HG02798 (cell line): Measurements from ENCODE around the gene SPOCK2.

Source experiments
- ATAC-seq: cut with Tn5 transposase; IDR thresholded peaks from one replicate; pipeline ENCODE4 v1.9.1; 2021; ENCODE audit warnings: mild to moderate bottlenecking; ENCODE audit not compliant: unreplicated experiment, poor library complexity

SPOCK2 gene

DNA sequence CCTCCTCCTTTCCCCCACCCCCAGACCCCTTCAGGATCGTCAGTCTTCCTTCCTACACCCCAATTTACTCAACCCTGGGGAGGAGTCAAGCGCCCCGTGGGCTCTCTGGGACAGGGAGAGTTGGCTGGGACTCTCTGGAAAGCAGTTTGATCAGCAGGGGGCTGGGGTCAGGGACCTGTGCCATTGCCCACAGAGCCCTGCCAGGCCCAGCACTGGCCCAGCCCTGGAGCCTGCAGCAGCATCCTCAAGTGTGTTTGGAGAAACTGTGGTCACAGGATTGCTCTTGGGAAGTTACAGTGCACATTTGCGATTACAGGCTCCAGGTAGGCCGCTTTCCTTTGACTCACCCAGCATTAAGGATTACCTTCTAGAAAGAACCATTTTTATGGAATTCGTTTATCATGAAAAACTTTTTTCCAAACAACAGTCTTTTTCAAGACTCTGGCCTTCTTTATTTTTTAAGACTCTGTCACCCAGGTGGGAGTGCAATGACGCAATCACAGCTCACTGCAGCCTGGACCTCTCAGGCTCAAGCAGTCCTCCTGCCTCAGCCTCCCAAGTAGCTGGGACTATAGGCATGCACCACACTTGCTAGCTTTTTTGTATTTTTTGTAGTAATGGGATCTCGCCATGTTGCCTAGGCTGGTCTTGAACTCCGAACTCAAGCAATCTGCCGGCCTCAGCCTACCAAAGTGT lies 73.4 kb downstream of the SPOCK2 start:
- ATAC-seq: no peak

DNA sequence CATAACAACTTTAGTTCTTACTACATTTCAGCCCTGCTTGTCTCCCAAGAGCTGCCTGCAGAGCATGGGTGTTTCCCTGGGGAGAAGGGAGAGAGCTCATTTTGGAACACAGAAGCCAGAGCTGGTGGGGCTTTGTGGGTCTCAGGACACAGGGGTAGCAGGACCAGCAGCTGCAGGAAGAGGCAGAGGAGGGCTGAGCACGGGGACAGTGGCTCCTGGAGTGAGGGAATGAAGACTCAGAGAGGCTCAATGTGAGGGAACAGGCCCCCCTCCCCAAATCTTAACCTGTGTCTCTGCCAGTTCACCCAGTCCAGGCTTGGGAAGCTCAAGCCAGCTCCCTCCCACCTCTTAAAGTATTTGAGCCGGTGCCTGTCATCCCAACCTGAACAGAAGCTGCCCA lies 74.2 kb downstream of the SPOCK2 start:
- no peak for ATAC-seq

GRCh38 chr10:72013202-72013945 lies 75.0 kb downstream of the SPOCK2 start:
- no peak for ATAC-seq

DNA sequence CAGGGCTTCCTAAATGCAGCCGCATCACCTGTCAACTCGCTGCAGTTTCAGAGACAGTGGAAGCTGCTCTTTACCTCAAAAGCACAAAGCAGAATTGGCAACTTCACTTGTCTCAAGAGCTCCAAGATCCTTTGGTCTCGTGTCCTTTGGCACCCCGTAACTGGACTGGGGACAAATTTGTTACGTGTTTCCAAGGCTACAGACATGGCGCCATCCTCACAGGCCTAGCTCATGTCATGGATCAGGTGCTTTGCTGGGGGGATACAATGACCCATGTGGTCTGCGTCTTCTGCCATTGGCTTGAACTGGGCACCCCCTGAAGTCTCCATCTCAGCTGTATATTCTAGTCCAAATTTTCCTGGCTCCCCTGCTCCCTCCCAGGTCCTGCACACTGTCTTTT lies 75.6 kb downstream of the SPOCK2 start:
- ATAC-seq: no peak

DNA sequence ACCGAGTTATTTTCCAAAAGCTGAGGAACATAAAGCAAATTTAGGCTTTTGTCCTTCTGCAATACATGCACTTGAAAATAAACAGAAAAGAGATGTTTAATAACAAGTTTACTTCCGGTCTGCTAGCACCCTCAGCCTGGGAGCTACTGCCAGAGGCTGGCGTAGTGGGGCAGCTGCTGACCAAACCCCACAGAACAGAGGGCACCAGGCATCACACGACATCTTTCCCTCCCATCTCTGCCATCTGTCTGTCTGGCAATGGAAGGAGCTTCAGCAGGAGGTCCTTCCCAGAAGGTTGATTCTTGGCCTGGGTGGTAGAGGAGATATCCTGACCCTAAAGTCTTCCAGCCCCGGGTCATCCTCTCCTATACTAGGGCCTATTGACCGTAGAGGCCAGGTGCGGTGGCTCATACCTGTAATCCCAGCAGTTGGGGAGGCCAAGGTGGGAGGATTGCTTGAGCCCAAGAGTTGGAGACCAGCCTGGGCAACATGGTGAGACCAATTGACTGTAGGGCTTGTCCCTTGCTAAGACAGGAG lies 76.3 kb downstream of the SPOCK2 start:
- no peak for ATAC-seq

GRCh38 chr10:72011468-72011867 lies 76.9 kb downstream of the SPOCK2 start:
- ATAC-seq: no peak

- no peak for ATAC-seq
These were observed 77.3 kb downstream of the SPOCK2 start for GRCh38 chr10:72011016-72011415.

DNA sequence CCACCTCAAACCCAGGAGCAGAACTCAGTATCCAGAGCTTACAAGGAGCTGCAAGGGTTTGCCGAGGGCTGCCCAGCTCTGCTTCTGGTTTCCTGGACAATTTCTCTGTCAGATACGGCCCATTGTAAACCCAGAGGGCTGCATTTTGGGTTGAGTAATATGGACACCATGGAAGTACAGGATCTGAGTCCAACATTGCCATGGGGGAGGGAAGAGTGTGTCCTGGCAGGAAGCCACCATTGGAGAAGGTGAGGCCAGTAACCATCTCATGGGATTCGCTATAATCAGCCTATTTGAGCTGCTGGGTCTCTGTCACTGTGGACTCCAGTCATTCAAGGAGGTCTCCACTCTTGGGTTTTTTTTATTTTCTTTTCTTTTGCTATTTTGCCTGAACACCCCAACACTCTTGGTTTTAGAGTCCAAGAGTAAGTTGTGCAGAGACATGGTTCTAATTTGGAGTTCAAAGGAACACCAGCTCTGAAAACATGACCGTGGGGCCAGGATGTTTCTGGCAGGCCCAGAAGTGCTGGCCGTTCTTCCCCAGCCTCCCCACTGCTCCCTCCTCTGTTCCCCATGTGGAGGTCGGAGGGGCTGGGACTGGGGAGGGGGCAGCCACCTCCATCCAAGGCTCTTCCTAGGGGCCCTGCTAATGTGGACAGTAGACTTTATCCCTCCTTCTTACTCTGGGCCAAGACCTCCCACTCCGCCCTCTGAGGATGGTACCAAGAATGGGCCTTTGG lies 77.9 kb downstream of the SPOCK2 start:
- ATAC-seq: no peak

DNA sequence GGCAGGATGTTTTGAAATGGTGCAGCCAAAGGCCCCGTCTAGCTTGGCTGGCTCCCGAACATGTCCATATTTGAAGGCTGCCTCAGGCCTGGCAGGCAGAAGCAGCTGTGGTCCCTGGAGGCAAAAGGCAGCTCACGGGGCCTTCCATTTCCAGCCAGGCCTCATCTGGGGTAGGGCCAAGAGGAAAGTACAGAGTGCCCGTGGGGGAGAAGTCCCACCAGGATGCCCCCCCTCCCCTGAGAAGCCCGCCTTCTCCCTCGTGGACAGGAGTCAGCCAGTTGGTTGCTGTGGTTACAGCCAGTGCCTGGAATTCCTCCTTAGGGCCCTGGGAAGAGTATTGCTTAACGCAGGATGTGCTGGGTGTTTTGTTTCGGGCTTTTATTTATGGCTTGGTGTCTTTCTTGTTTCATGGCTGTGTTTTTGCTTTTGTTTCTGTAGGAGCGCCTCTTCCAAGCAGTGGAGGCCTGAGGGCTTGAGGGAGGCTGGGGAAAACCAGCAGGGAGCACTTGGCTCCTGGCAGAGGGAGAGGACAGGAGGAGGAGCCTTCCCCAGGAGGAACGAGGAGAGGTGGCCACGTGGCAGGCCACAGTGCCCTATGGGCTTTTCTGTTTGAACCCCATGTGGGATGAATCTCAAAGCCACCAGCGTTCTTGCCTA lies 78.8 kb downstream of the SPOCK2 start:
- ATAC-seq: no peak

GRCh38 chr10:72009051-72009424 lies 79.3 kb downstream of the SPOCK2 start:
- ATAC-seq: no peak
